ENCODE data around the gene SLC39A7. TPM values are rescaled to one million over a fixed set of nuclear protein-coding genes. Genes with fewer than 3 reads are reported as not detected.

The SLC39A7 gene
- total and polyA plus RNA-seq, 2 of the 13 experiments (the other 11 are each of a cell fraction or from before 2014, with no cell fraction given), result 142 to 229 TPM

GRCh38 chr6:33247977-33248642 lies 47.4 kb downstream of the SLC39A7 start (continued):
- no peak for TF ChIP-seq SCMH1 (CRISPR knock-in tag; IDR thresholded peaks at IDR 0.05; ENCODE audit: borderline replicate concordance)
- no peak for TF ChIP-seq GLMP (CRISPR knock-in tag; IDR thresholded peaks at IDR 0.05; ENCODE audit: borderline replicate concordance)
- no peak for TF ChIP-seq ZNF616 (CRISPR knock-in tag; IDR thresholded peaks at IDR 0.05; ENCODE audit: low read depth)
- TF ChIP-seq ZNF430 (CRISPR knock-in tag; IDR thresholded peaks at IDR 0.05), result no peak; the same call in 1 of the 2 replicates
- TF ChIP-seq SRSF4 (IDR thresholded peaks at IDR 0.05; ENCODE audit: low read depth, low read length, poor library complexity, severe bottlenecking), result no peak
- no peak for TF ChIP-seq ZBTB4 (CRISPR knock-in tag; IDR thresholded peaks at IDR 0.05; ENCODE audit: borderline replicate concordance)
- no peak for TF ChIP-seq ZNF576 (CRISPR knock-in tag; IDR thresholded peaks at IDR 0.05)
- no peak for TF ChIP-seq ETV6 (CRISPR knock-in tag; conservative IDR thresholded peaks at IDR 0.05)
- TF ChIP-seq ZNF20 (CRISPR knock-in tag; IDR thresholded peaks at IDR 0.05), result no peak
- no peak for TF ChIP-seq ZNF672 (CRISPR knock-in tag; IDR thresholded peaks at IDR 0.05)
- no peak for TF ChIP-seq SPEN (CRISPR knock-in tag; IDR thresholded peaks at IDR 0.05; ENCODE audit: low read depth)
- TF ChIP-seq THAP7 (CRISPR knock-in tag; IDR thresholded peaks at IDR 0.05), result no peak
- TF ChIP-seq KLF12 (CRISPR knock-in tag; IDR thresholded peaks at IDR 0.05; ENCODE audit: borderline replicate concordance), result no peak
- TF ChIP-seq ZNF563 (CRISPR knock-in tag; IDR thresholded peaks at IDR 0.05), result no peak
- TF ChIP-seq ZNF574 (CRISPR knock-in tag; IDR thresholded peaks at IDR 0.05), result peak; percentile 67; the same call in 1 of the 2 replicates
- TF ChIP-seq KAT2B (IDR thresholded peaks at IDR 0.05; ENCODE audit: borderline replicate concordance, low read depth, low read length), result no peak
- TF ChIP-seq HOMEZ (CRISPR knock-in tag; IDR thresholded peaks at IDR 0.05; ENCODE audit: low read depth), result no peak
- no peak for TF ChIP-seq EED (CRISPR knock-in tag; IDR thresholded peaks at IDR 0.05)
- TF ChIP-seq SP4 (CRISPR knock-in tag; IDR thresholded peaks at IDR 0.05), result no peak
